Uterus (tissue), 4 donors: Measurements from ENCODE around the gene ZNF79. TPM values are rescaled to one million over a fixed set of nuclear protein-coding genes. Genes with fewer than 3 reads are reported as not detected.

ENCODE experiments used
- DNase-seq, 2 donors: peaks; one replicate each; pipeline ENCODE4 v3.0.0-alpha.2; 2019 to 2020
- H3K27ac ChIP-seq, 2 donors: fragments of 200-600 bp; sonication (generic); 1 replicate in 1 of 2; 2 replicates in 1 of 2; pipeline ENCODE4 v1.5.1; 2016 to 2018
- H3K27me3 ChIP-seq, 2 donors: fragments of 200-600 bp; sonication (generic); one replicate each; pipeline ENCODE4 v1.5.1; 2018 to 2019; ENCODE audit warnings: control low read depth in 1 of 2
- H3K36me3 ChIP-seq, 2 donors: fragments of 200-600 bp; sonication (generic); one replicate each; pipeline ENCODE4 v1.5.1; 2019; ENCODE audit warnings: control low read depth in 1 of 2
- H3K4me1 ChIP-seq, 2 donors: fragments of 200-600 bp; sonication (generic); one replicate each; pipeline ENCODE4 v1.5.1; 2018 to 2019; ENCODE audit warnings: control low read depth in 1 of 2
- H3K4me3 ChIP-seq, 2 donors: fragments of 200-600 bp; sonication (generic); 1 replicate in 1 of 2; 2 replicates in 1 of 2; pipeline ENCODE4 v1.5.1; 2018 to 2019; ENCODE audit warnings: mild to moderate bottlenecking in 1 of 2
- H3K9me3 ChIP-seq, 2 donors: fragments of 200-600 bp; sonication (generic); one replicate each; pipeline ENCODE4 v1.5.1; 2019; ENCODE audit warnings: control low read depth in 1 of 2
- POLR2A ChIP-seq, 2 donors: fragments of 450-650 bp; IDR thresholded peaks; one replicate each; pipeline ENCODE4 v1.6.1; 2016; ENCODE audit warnings: antibody characterized with exemption in 2 of 2, mild to moderate bottlenecking in 1 of 2, moderate library complexity in 1 of 2
- intact Hi-C: fragments of 100-400 bp; cut with DNase I; formaldehyde crosslinking; loops from one replicate; pipeline ENCODE4 v1.15.1; 2023; ENCODE audit warnings: low total_unique reads
- total RNA-seq, 4 donors: library from RNA; depleted of rRNA in 3 of 4; stranded (reverse); fragments of >200 nt in 3 of 4; gene quantifications; one replicate each; pipeline versions ENCODE4 v1.1.0 to v1.2.4, GENCODE V29; 2014 to 2023
- TF ChIP-seq, protein P1 (sequence below), 4 experiments: fragments of 200-600 bp in 2 of 4; fragments of 450-650 bp in 2 of 4; sonication (generic) in 2 of 4; IDR thresholded peaks; one replicate each; pipeline ENCODE4 v1.5.1; 2016 to 2019; ENCODE audit warnings: antibody characterized with exemption in 4 of 4, mild to moderate bottlenecking in 2 of 4, moderate library complexity in 1 of 4
- donor health status: DM: yes; HTN: yes; CAD: no.

Gene ZNF79
- total RNA-seq, 4 donors from 2014 or later, result 3.8 to 14.1 (median 13.4) TPM

DNA sequence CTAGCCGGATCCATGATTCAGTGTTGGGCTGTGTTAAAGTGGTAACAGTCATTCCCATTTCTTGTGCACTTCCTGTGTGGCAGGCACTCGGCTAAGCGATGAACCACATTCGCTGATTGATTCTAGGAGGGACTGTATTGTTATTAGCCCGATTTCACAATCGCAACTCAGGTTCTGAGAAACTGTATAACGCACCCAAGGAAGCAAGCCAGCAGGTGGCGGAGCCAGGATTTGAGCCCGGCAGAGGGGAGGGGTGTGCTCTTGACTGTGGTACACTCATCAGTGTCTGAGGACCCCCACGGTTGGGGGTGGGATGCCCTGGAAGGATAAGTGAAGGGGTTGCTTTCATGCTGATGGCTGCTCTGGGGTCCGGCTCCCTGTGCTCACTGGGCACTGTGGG is 61.8 kb downstream of the ZNF79 start:
- no peak for TF ChIP-seq POLR2A (IDR thresholded peaks at IDR 0.05)
- no peaks in the 10 kb centered on the region for H3K36me3 ChIP-seq
- no peaks in the 10 kb centered on the region for H3K9me3 ChIP-seq
- H3K4me3 ChIP-seq, result no peak overlapping the region
- no peaks in the 10 kb centered on the region for H3K27me3 ChIP-seq
- H3K27ac ChIP-seq, result no peak overlapping the region
- no peaks in the 10 kb centered on the region for H3K4me1 ChIP-seq
- DNase-seq, result no peak
- intact Hi-C loops, result no loop called here

DNA sequence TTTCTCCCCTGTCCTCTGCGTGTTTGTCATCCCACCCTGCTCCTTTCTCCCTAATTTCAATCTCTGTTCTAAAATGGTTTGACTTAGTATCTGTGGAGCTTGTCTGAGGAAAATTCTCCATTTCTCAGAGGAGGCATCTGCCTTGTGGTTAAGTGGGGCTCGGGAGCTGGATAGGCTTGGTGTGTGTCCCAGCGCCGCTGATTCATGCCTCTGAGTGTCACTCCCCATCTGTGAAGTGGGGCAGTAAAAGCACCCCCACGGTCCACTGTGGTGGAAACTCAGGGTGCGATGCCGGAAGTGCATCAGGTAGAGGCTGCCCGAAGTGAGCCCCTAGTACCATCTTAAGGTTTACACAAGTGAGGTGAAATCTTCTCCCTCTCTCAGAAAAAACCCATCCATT is 64.8 kb downstream of the ZNF79 start:
- no peaks in the 10 kb centered on the region for H3K4me1 ChIP-seq
- H3K36me3 ChIP-seq, result no peaks in the 10 kb centered on the region
- DNase-seq, result no peak
- H3K27me3 ChIP-seq, result no peaks in the 10 kb centered on the region
- no peaks in the 10 kb centered on the region for H3K9me3 ChIP-seq
- TF ChIP-seq, protein P1, sequence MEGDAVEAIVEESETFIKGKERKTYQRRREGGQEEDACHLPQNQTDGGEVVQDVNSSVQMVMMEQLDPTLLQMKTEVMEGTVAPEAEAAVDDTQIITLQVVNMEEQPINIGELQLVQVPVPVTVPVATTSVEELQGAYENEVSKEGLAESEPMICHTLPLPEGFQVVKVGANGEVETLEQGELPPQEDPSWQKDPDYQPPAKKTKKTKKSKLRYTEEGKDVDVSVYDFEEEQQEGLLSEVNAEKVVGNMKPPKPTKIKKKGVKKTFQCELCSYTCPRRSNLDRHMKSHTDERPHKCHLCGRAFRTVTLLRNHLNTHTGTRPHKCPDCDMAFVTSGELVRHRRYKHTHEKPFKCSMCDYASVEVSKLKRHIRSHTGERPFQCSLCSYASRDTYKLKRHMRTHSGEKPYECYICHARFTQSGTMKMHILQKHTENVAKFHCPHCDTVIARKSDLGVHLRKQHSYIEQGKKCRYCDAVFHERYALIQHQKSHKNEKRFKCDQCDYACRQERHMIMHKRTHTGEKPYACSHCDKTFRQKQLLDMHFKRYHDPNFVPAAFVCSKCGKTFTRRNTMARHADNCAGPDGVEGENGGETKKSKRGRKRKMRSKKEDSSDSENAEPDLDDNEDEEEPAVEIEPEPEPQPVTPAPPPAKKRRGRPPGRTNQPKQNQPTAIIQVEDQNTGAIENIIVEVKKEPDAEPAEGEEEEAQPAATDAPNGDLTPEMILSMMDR (IDR thresholded peaks at IDR 0.05), result no peak
- no peak for TF ChIP-seq POLR2A (IDR thresholded peaks at IDR 0.05)
- H3K4me3 ChIP-seq, result no peak overlapping the region
- no peak overlapping the region for H3K27ac ChIP-seq
- intact Hi-C loops, result no loop called here

DNA sequence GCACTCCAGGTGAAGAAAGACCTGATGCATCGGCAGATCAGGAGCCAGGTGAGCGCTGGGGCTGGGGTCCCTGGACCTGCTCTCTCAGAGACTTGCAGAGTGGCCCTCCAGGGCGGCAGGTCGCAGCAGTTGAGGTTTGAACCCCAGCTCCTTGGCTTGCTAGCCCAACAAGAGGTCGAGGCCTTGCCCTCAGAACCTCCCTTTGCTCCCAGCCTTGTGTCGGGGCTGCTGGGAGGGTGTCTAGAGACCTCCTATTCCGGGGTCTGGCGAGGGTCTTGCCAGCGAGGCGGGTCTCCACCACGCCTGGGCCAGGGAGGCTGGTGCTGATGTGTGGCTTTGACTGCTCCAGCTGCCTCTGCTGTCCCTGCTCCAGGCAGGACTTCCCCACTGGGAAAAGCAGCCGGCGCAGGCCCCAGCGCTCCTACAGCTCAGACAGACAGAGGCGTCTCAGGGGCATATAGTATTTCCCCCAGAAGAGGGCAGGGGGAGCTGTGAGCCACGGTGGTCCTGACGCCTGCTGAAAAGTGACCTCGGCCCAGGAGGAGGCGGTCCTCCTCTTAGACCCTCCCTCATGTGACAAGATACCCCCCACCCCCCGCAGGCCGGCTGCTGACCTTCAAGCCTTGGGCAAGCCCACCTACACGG is 65.4 kb downstream of the ZNF79 start:
- Histone ChIP-seq H3K36me3 (no peaks in the 10 kb centered on the region), H3K27me3 (no peaks in the 10 kb centered on the region), H3K4me1 (no peaks in the 10 kb centered on the region), H3K4me3 (no peak overlapping the region), H3K9me3 (no peaks in the 10 kb centered on the region), H3K27ac (no peak overlapping the region)
- intact Hi-C loops, result no loop called here
- TF ChIP-seq, protein P1 (IDR thresholded peaks at IDR 0.05), result no peak
- TF ChIP-seq POLR2A (IDR thresholded peaks at IDR 0.05), result no peak
- no peak for DNase-seq

DNA sequence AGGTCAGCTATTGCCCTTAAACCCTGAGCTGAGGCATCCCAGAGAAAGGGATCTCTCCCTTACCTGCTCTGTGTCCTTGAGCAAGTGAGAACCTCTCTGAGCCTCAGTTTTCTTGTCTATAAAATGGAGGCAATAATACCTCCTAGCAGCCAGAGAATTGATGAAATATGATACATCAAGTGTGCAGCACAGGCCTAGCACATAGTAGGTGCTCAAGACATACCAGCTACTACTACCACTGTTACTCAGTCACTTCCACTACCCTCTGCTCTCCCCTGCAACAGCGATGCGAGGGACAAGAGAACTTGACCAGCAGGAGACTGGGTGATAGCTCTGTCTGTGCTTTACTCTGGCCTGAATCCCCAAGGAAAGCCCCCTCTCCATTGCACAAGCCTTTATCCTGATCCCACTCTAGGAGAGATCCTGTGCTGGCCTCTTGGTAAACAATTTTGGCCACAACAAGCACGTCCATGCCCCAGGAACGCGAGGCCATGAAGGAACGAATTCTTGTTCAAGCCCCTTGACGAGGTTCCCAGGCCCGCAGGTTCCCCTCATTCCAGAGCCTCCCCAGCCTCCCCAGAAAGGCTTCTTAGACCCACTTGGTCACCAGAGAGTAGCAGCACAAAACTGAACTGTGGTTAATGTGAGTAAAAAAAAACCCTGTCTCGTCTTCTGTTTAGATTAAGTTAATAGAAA is 66.5 kb downstream of the ZNF79 start:
- DNase-seq, result no peak
- H3K27me3 ChIP-seq, result no peaks in the 10 kb centered on the region
- no peak overlapping the region for H3K27ac ChIP-seq
- H3K36me3 ChIP-seq, result no peaks in the 10 kb centered on the region
- no peaks in the 10 kb centered on the region for H3K9me3 ChIP-seq
- no peak overlapping the region for H3K4me3 ChIP-seq
- H3K4me1 ChIP-seq, result peaks cover 0 to 4% of the 10 kb centered on the region in 2 donors
- intact Hi-C loops, result no loop called here
- TF ChIP-seq, protein P1 (IDR thresholded peaks at IDR 0.05), result no peak
- TF ChIP-seq POLR2A (IDR thresholded peaks at IDR 0.05), result no peak

DNA sequence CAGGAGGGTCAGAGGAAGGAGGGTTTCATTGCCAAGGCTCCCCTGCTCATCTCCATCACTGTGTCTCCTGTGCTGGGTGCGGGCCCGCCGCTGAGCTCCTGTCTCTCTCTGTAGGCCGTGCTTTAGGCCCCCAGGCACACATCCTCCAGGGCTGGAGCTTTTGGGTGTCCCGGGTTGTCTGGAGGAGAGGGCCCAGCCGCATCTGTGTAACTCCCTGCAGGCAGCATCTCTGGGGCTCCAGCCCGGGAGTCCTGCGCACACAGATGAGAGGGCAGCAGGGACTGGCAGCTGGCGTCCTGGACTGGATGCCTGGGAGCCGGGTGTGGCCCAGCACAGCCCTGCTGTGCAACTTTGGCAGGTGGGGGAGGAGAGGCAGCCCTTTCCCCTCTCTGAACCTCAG is 67.3 kb downstream of the ZNF79 start:
- no peaks in the 10 kb centered on the region for H3K9me3 ChIP-seq
- no peaks in the 10 kb centered on the region for H3K27me3 ChIP-seq
- H3K4me1 ChIP-seq, result peaks cover 0 to 4% of the 10 kb centered on the region in 2 donors
- intact Hi-C loops, result no loop called here
- H3K27ac ChIP-seq, result no peak overlapping the region
- no peak overlapping the region for H3K4me3 ChIP-seq
- TF ChIP-seq POLR2A (IDR thresholded peaks at IDR 0.05), result no peak
- TF ChIP-seq, protein P1 (IDR thresholded peaks at IDR 0.05), result no peak
- no peaks in the 10 kb centered on the region for H3K36me3 ChIP-seq
- no peak for DNase-seq
